SK-N-SH (cell line): ENCODE results near the gene UBE3B. TPM values are rescaled to one million over a fixed set of nuclear protein-coding genes. Genes with fewer than 3 reads are reported as not detected.

ENCODE experiments used
- CTCF ChIA-PET: fragments of 300-600, 350-600 bp; formaldehyde crosslinking; extraction: SDS; loops from one replicate; lab custom pipeline; 2021; lab: Yijun Ruan, JAX
- POLR2A ChIA-PET: fragments of 350-600 bp; sonication (Branson Sonifier 250); formaldehyde crosslinking; extraction: SDS; loops from one replicate; lab custom pipeline; 2020; ENCODE audit warnings: antibody characterized with exemption, inconsistent platforms; lab: Yijun Ruan, JAX
- DNase-seq: peaks from one replicate; pipeline ENCODE4 v3.0.0; 2012
- H2AFZ ChIP-seq: fragments of 200-600 bp; sonication (generic); 2 replicates; pipeline ENCODE4 v1.8.1; 2016; ENCODE audit warnings: antibody characterized with exemption, mild to moderate bottlenecking, low read depth
- H3F3A ChIP-seq: fragments of 200-600 bp; sonication (generic); replicated peaks from 2 replicates; pipeline ENCODE3; 2016; ENCODE audit warnings: antibody characterized with exemption, mild to moderate bottlenecking; ENCODE audit not compliant: insufficient read depth
- H3K27ac ChIP-seq, 2 experiments: fragments of 200-500 bp in 1 of 2; fragments of 200-600 bp in 1 of 2; sonication (Bioruptor generic) in 1 of 2; sonication (generic), shearing (Covaris generic) in 1 of 2; 2 replicates each; pipeline versions ENCODE4 v1.5.1 to v1.6.1; 2014 to 2016; ENCODE audit warnings: low read depth in 2 of 2, inconsistent platforms in 1 of 2, low read length in 1 of 2, mild to moderate bottlenecking in 1 of 2, mixed read lengths in 1 of 2
- H3K27me3 ChIP-seq: fragments of 200-600 bp; sonication (generic), shearing (Covaris generic); 2 replicates; pipeline ENCODE4 v1.6.1; 2016; ENCODE audit warnings: mixed run types; ENCODE audit not compliant: insufficient read depth
- H3K36me3 ChIP-seq, 2 experiments: fragments of 200-500 bp in 1 of 2; fragments of 200-600 bp in 1 of 2; sonication (Bioruptor generic) in 1 of 2; sonication (generic) in 1 of 2; replicated peaks in 1 of 2; 2 replicates each; pipeline versions ENCODE3 to v1.5.1; 2014 to 2016; ENCODE audit warnings: low read length in 1 of 2, mild to moderate bottlenecking in 1 of 2; ENCODE audit not compliant: insufficient read depth in 2 of 2, control insufficient read depth in 1 of 2
- H3K4me1 ChIP-seq, 2 experiments: fragments of 200-500 bp in 1 of 2; fragments of 200-600 bp in 1 of 2; sonication (Bioruptor generic) in 1 of 2; sonication (generic), shearing (Covaris generic) in 1 of 2; 2 replicates each; pipeline versions ENCODE4 v1.5.1 to v1.6.1; 2014 to 2016; ENCODE audit warnings: low read depth in 1 of 2, low read length in 1 of 2, mixed run types in 1 of 2; ENCODE audit not compliant: insufficient read depth in 2 of 2, control insufficient read depth in 1 of 2
- H3K4me2 ChIP-seq: fragments of 200-600 bp; sonication (generic), shearing (Covaris generic); 2 replicates; pipeline ENCODE4 v1.6.1; 2017; ENCODE audit warnings: mixed run types
- H3K4me3 ChIP-seq, 2 experiments: fragments of 200-500 bp in 1 of 2; fragments of 200-600 bp in 1 of 2; sonication (Bioruptor generic) in 1 of 2; sonication (generic), shearing (Covaris generic) in 1 of 2; 2 replicates each; pipeline versions ENCODE4 v1.5.1 to v1.8.1; 2014 to 2016; ENCODE audit warnings: low read depth in 2 of 2, inconsistent platforms in 1 of 2, low read length in 1 of 2, mild to moderate bottlenecking in 1 of 2, mixed read lengths in 1 of 2, moderate library complexity in 1 of 2
- H3K79me2 ChIP-seq: fragments of 200-600 bp; sonication (generic); 2 replicates; pipeline ENCODE4 v1.8.1; 2017; ENCODE audit warnings: mild to moderate bottlenecking; ENCODE audit not compliant: insufficient read depth
- H3K9ac ChIP-seq: fragments of 200-600 bp; sonication (generic); 2 replicates; pipeline ENCODE4 v1.6.1; 2017; ENCODE audit warnings: mixed run types
- H3K9me2 ChIP-seq: fragments of 200-600 bp; sonication (generic); 2 replicates; pipeline ENCODE4 v1.6.1; 2017; ENCODE audit warnings: mixed run types
- H3K9me3 ChIP-seq: fragments of 200-600 bp; sonication (generic); 2 replicates; pipeline ENCODE4 v1.6.1; 2017; ENCODE audit warnings: mixed run types, mild to moderate bottlenecking, moderate library complexity
- H4K20me1 ChIP-seq: fragments of 200-600 bp; sonication (generic); 2 replicates; pipeline ENCODE4 v1.6.1; 2017; ENCODE audit warnings: mild to moderate bottlenecking, mixed run types; ENCODE audit not compliant: insufficient read depth
- EZH2phosphoT487 ChIP-seq: fragments of 200-600 bp; sonication (generic); IDR thresholded peaks from 2 replicates; pipeline ENCODE4 v1.6.1; 2017; ENCODE audit warnings: low read depth, mixed run types, mild to moderate bottlenecking, antibody characterized with exemption, moderate library complexity, borderline replicate concordance
- FOXJ3 ChIP-seq: sonication (generic); formaldehyde crosslinking; IDR thresholded peaks from 2 replicates; pipeline ENCODE4 v1.5.1; 2020; ENCODE audit warnings: mild to moderate bottlenecking, missing genetic modification reagents
- GATA2 ChIP-seq: sonication (generic); formaldehyde crosslinking; IDR thresholded peaks from 2 replicates; pipeline ENCODE4 v1.5.0; 2020; ENCODE audit warnings: mild to moderate bottlenecking, missing genetic modification reagents
- JUND ChIP-seq: IDR thresholded peaks from 2 replicates; pipeline ENCODE4 v1.4.0; 2012
- MEF2A ChIP-seq: IDR thresholded peaks from 2 replicates; pipeline ENCODE4 v1.4.0; 2012; ENCODE audit warnings: low read depth, borderline replicate concordance
- NRF1 ChIP-seq: IDR thresholded peaks from 2 replicates; pipeline ENCODE4 v1.6.1; 2012; ENCODE audit warnings: low read depth, mild to moderate bottlenecking, low read length
- POLR2AphosphoS5 ChIP-seq: IDR thresholded peaks from 2 replicates; pipeline ENCODE4 v1.6.1; 2012; ENCODE audit warnings: low read depth, low read length
- RCOR1 ChIP-seq: fragments of 150-350 bp; IDR thresholded peaks from 2 replicates; pipeline ENCODE4 v1.6.1; 2017; ENCODE audit warnings: antibody characterized with exemption, low read length
- RFX5 ChIP-seq: IDR thresholded peaks from 2 replicates; pipeline ENCODE4 v1.6.1; 2012; ENCODE audit warnings: mild to moderate bottlenecking, improper control_type of control experiment, low read length
- RXRA ChIP-seq: IDR thresholded peaks from 2 replicates; pipeline ENCODE4 v1.4.0; 2012; ENCODE audit warnings: low read depth, mild to moderate bottlenecking, borderline replicate concordance
- WGBS: methylation state at CpG from one replicate; pipeline ENCODE4 v1.1.6; 2017; ENCODE audit warnings: low lambda C conversion rate; 5-methylcytosine and 5-hydroxymethylcytosine counted together
- polyA plus RNA-seq, 3 experiments: library from polyadenylated mRNA; depleted of rRNA; stranded (reverse); fragments of >200 nt; gene quantifications; 2 replicates each; pipeline ENCODE4 v1.2.3, GENCODE V29; 2012
- TF ChIP-seq, protein P1 (sequence below): IDR thresholded peaks from 2 replicates; pipeline ENCODE4 v1.4.0; 2012; ENCODE audit warnings: low read depth, borderline replicate concordance
- TF ChIP-seq, protein P2 (sequence below): fragments of 200-600 bp; sonication (generic); IDR thresholded peaks from 2 replicates; pipeline ENCODE4 v1.6.1; 2017; ENCODE audit warnings: antibody characterized with exemption, mild to moderate bottlenecking, moderate library complexity
- TF ChIP-seq, protein P3 (sequence below): fragments of 150-350 bp; IDR thresholded peaks from 2 replicates; pipeline ENCODE4 v1.6.1; 2016; ENCODE audit warnings: mild to moderate bottlenecking, low read depth, low read length
- TF ChIP-seq, protein P4 (sequence below): IDR thresholded peaks from 2 replicates; pipeline ENCODE4 v1.4.0; 2012; ENCODE audit warnings: low read depth, borderline replicate concordance

Gene UBE3B
- polyA plus RNA-seq, 1 of the 3 experiments (the other 2 are of a cell fraction): 28.6 TPM

DNA sequence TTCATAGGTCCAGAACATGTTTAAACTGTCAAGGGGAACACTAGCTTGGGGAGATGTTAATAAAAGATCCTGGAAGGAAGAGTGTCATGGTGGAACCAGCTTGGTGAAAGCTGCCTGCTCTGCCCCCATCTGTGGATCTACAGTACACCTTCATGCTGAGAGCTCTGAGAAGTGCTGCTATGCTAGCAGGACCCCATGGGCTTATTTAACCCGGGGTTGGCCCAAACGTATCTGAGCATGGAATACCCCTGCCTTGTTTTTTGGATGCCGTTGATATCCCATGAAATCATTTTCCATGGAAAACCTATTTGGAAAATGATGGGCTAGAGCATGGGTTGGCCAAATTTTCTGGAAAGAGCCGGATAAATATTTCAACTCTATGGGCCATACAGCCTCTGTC lies 14.2 kb downstream of the UBE3B start:
- Histone ChIP-seq H2AFZ (no peak overlapping the region), H3F3A (no peaks in the 10 kb centered on the region), H3K9ac (no peak overlapping the region), H3K27ac (no peak overlapping the region), H3K4me2 (no peak overlapping the region), H3K4me3 (no peak overlapping the region), H4K20me1 (no peaks in the 10 kb centered on the region), H3K9me2 (no peaks in the 10 kb centered on the region), H3K36me3 (peaks cover 31 to 79% of the 10 kb centered on the region in 2 experiments), H3K79me2 (no peaks in the 10 kb centered on the region), H3K9me3 (no peaks in the 10 kb centered on the region), H3K4me1 (no peaks in the 10 kb centered on the region), H3K27me3 (no peaks in the 10 kb centered on the region)
- TF ChIP-seq, protein P1, sequence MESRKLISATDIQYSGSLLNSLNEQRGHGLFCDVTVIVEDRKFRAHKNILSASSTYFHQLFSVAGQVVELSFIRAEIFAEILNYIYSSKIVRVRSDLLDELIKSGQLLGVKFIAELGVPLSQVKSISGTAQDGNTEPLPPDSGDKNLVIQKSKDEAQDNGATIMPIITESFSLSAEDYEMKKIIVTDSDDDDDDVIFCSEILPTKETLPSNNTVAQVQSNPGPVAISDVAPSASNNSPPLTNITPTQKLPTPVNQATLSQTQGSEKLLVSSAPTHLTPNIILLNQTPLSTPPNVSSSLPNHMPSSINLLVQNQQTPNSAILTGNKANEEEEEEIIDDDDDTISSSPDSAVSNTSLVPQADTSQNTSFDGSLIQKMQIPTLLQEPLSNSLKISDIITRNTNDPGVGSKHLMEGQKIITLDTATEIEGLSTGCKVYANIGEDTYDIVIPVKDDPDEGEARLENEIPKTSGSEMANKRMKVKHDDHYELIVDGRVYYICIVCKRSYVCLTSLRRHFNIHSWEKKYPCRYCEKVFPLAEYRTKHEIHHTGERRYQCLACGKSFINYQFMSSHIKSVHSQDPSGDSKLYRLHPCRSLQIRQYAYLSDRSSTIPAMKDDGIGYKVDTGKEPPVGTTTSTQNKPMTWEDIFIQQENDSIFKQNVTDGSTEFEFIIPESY: no peak
- TF ChIP-seq FOXJ3 (CRISPR knock-in tag) (no peak), JUND (no peak), RCOR1 (no peak), EZH2phosphoT487 (no peak), MEF2A (no peak), POLR2AphosphoS5 (no peak), NRF1 (no peak), GATA2 (CRISPR knock-in tag) (no peak), RFX5 (no peak), RXRA (no peak)
- TF ChIP-seq, protein P2, sequence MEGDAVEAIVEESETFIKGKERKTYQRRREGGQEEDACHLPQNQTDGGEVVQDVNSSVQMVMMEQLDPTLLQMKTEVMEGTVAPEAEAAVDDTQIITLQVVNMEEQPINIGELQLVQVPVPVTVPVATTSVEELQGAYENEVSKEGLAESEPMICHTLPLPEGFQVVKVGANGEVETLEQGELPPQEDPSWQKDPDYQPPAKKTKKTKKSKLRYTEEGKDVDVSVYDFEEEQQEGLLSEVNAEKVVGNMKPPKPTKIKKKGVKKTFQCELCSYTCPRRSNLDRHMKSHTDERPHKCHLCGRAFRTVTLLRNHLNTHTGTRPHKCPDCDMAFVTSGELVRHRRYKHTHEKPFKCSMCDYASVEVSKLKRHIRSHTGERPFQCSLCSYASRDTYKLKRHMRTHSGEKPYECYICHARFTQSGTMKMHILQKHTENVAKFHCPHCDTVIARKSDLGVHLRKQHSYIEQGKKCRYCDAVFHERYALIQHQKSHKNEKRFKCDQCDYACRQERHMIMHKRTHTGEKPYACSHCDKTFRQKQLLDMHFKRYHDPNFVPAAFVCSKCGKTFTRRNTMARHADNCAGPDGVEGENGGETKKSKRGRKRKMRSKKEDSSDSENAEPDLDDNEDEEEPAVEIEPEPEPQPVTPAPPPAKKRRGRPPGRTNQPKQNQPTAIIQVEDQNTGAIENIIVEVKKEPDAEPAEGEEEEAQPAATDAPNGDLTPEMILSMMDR: no peak
- TF ChIP-seq, protein P3, sequence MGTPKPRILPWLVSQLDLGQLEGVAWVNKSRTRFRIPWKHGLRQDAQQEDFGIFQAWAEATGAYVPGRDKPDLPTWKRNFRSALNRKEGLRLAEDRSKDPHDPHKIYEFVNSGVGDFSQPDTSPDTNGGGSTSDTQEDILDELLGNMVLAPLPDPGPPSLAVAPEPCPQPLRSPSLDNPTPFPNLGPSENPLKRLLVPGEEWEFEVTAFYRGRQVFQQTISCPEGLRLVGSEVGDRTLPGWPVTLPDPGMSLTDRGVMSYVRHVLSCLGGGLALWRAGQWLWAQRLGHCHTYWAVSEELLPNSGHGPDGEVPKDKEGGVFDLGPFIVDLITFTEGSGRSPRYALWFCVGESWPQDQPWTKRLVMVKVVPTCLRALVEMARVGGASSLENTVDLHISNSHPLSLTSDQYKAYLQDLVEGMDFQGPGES: no peak
- TF ChIP-seq, protein P4, sequence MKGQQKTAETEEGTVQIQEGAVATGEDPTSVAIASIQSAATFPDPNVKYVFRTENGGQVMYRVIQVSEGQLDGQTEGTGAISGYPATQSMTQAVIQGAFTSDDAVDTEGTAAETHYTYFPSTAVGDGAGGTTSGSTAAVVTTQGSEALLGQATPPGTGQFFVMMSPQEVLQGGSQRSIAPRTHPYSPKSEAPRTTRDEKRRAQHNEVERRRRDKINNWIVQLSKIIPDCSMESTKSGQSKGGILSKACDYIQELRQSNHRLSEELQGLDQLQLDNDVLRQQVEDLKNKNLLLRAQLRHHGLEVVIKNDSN: no peak
- WGBS: 98% methylated on average over 4 of the region's 4 CpGs
- DNase-seq: no peak
- CTCF ChIA-PET: interaction anchor here (1.2 kb wide), 1 partner anchor 283 kb away, joined by 3 read pairs; no protein-coding TSS in a partner anchor
- POLR2A ChIA-PET: no interaction called here
